IPS DF 6.9 (cell line): ENCODE measurements around the gene NUDT16L1.
"Not testable (repeated sequence)": the region's sequence is repeated elsewhere in the genome, so short reads cannot be mapped to it uniquely, and the experiment has no call there.

ENCODE experiments used
- DNase-seq: peaks from one replicate; pipeline ENCODE4 v3.0.0-alpha.2; 2013; ENCODE audit warnings: low read depth, low spot score
- H3K27ac ChIP-seq: one replicate; pipeline ENCODE4 v1.5.1; 2013; ENCODE audit warnings: low read length, control low read depth
- H3K27me3 ChIP-seq: 2 replicates; pipeline ENCODE4 v1.6.1; 2013; ENCODE audit warnings: mild to moderate bottlenecking, low read length; ENCODE audit not compliant: control insufficient read depth, insufficient read depth
- H3K36me3 ChIP-seq: 2 replicates; pipeline ENCODE4 v1.6.1; 2013; ENCODE audit warnings: low read length; ENCODE audit not compliant: control insufficient read depth, insufficient read depth
- H3K4me1 ChIP-seq: 2 replicates; pipeline ENCODE4 v1.6.1; 2013; ENCODE audit warnings: low read length; ENCODE audit not compliant: control insufficient read depth, insufficient read depth
- H3K4me3 ChIP-seq: 2 replicates; pipeline ENCODE4 v1.5.1; 2013; ENCODE audit warnings: mild to moderate bottlenecking, low read length
- H3K9me3 ChIP-seq: 2 replicates; pipeline ENCODE4 v1.6.1; 2013; ENCODE audit warnings: low read length, inconsistent platforms; ENCODE audit not compliant: control insufficient read depth, insufficient read depth
- WGBS: extraction: QIAGEN DNeasy Blood & Tissue Kit; methylation state at CpG from one replicate; pipeline ENCODE4 v1.1.7; 2013; ENCODE audit warnings: mixed read lengths, missing lambda C conversion rate; ENCODE audit not compliant: insufficient read length, insufficient coverage; 5-methylcytosine and 5-hydroxymethylcytosine counted together

NUDT16L1 gene

GRCh38 chr16:4693296-4693955, at the start of gene NUDT16L1:
NUDT16L1 (plus strand) TSS chr16:4693562; CDS start chr16:4693727, 165 bp downstream.
- H3K4me3 ChIP-seq, result peak within 1 kb of the TSS; percentile 90
- H3K4me1 ChIP-seq, result no peaks in the 10 kb centered on the region; the same call in 1 of the 2 replicates
- no CpG with 5 or more reads among the region's 91 CpGs for WGBS
- H3K27me3 ChIP-seq, result no peaks in the 10 kb centered on the region
- H3K9me3 ChIP-seq, result no peaks in the 10 kb centered on the region
- no peak within 1 kb of the TSS for H3K27ac ChIP-seq
- DNase-seq, result peak; percentile 90
- peaks cover 19% of the 10 kb centered on the region for H3K36me3 ChIP-seq

- no peaks in the 10 kb centered on the region for H3K36me3 ChIP-seq
- no peaks in the 10 kb centered on the region for H3K9me3 ChIP-seq
- WGBS, result no CpG with 5 or more reads among the region's 22 CpGs
- no peak for DNase-seq
- no peak overlapping the region for H3K4me3 ChIP-seq
- no peaks in the 10 kb centered on the region for H3K27me3 ChIP-seq
- H3K27ac ChIP-seq, result no peak overlapping the region
- no peaks in the 10 kb centered on the region for H3K4me1 ChIP-seq
Measured at GRCh38 chr16:4646773-4647643, 46.4 kb upstream of the NUDT16L1 start.

GRCh38 chr16:4647644-4647980, 45.8 kb upstream of the NUDT16L1 start:
- no peak overlapping the region for H3K4me3 ChIP-seq
- no CpG with 5 or more reads among the region's 8 CpGs for WGBS
- no peak overlapping the region for H3K27ac ChIP-seq
- H3K9me3 ChIP-seq, result no peaks in the 10 kb centered on the region
- H3K4me1 ChIP-seq, result no peaks in the 10 kb centered on the region
- DNase-seq, result no peak
- H3K36me3 ChIP-seq, result no peaks in the 10 kb centered on the region; the same call in 1 of the 2 replicates
- no peaks in the 10 kb centered on the region for H3K27me3 ChIP-seq

GRCh38 chr16:4648917-4649316, 44.4 kb upstream of the NUDT16L1 start:
- DNase-seq, result no peak
- Histone ChIP-seq H3K36me3 (no peaks in the 10 kb centered on the region; the same call in 1 of the 2 replicates), H3K4me3 (no peak overlapping the region), H3K9me3 (no peaks in the 10 kb centered on the region), H3K27ac (no peak overlapping the region), H3K4me1 (no peaks in the 10 kb centered on the region), H3K27me3 (no peaks in the 10 kb centered on the region)
- no CpG with 5 or more reads among the region's 13 CpGs for WGBS

- WGBS, result no CpG with 5 or more reads among the region's 25 CpGs
- no peaks in the 10 kb centered on the region for H3K9me3 ChIP-seq
- H3K4me1 ChIP-seq, result no peaks in the 10 kb centered on the region
- H3K27me3 ChIP-seq, result no peaks in the 10 kb centered on the region
- no peak overlapping the region for H3K27ac ChIP-seq
- H3K4me3 ChIP-seq, result no peak overlapping the region
- no peak for DNase-seq
- peaks cover 4% of the 10 kb centered on the region for H3K36me3 ChIP-seq
Measured at GRCh38 chr16:4649744-4650442, 43.5 kb upstream of the NUDT16L1 start.

GRCh38 chr16:4650443-4651074, 42.8 kb upstream of the NUDT16L1 start:
- H3K4me3 ChIP-seq, H3K27me3 ChIP-seq, H3K4me1 ChIP-seq, H3K36me3 ChIP-seq, H3K27ac ChIP-seq, H3K9me3 ChIP-seq: not testable (repeated sequence)
- WGBS, result no CpG with 5 or more reads among the region's 15 CpGs
- peak; percentile 73 for DNase-seq

- no peak overlapping the region for H3K27ac ChIP-seq
- no peaks in the 10 kb centered on the region; the same call in 1 of the 2 replicates for H3K4me1 ChIP-seq
- WGBS, result no CpG with 5 or more reads among the region's 13 CpGs
- H3K9me3 ChIP-seq, result no peaks in the 10 kb centered on the region
- no peaks in the 10 kb centered on the region for H3K27me3 ChIP-seq
- DNase-seq, result no peak
- peaks cover 7% of the 10 kb centered on the region for H3K36me3 ChIP-seq
- H3K4me3 ChIP-seq, result no peak overlapping the region
Measured at GRCh38 chr16:4651827-4652226, 41.5 kb upstream of the NUDT16L1 start.

GRCh38 chr16:4652561-4652960, 40.8 kb upstream of the NUDT16L1 start:
- H3K27ac ChIP-seq, result no peak overlapping the region
- no peaks in the 10 kb centered on the region; the same call in 1 of the 2 replicates for H3K4me1 ChIP-seq
- DNase-seq, result no peak
- no peak overlapping the region for H3K4me3 ChIP-seq
- H3K9me3 ChIP-seq, result no peaks in the 10 kb centered on the region
- H3K27me3 ChIP-seq, result no peaks in the 10 kb centered on the region
- peaks cover 7% of the 10 kb centered on the region for H3K36me3 ChIP-seq
- no CpG with 5 or more reads among the region's 25 CpGs for WGBS

- no peaks in the 10 kb centered on the region for H3K9me3 ChIP-seq
- H3K4me3 ChIP-seq, result no peak overlapping the region
- WGBS, result no CpG with 5 or more reads among the region's 16 CpGs
- H3K4me1 ChIP-seq, result no peaks in the 10 kb centered on the region; the same call in 1 of the 2 replicates
- DNase-seq, result no peak
- no peak overlapping the region for H3K27ac ChIP-seq
- H3K27me3 ChIP-seq, result no peaks in the 10 kb centered on the region
- peaks cover 7% of the 10 kb centered on the region for H3K36me3 ChIP-seq
Measured at GRCh38 chr16:4654011-4654963, 39.1 kb upstream of the NUDT16L1 start.
